IPS-NIHi7 (cell line): Measurements from ENCODE around the gene ENAM.
"Not testable (repeated sequence)": the region's sequence is repeated elsewhere in the genome, so short reads cannot be mapped to it uniquely, and the experiment has no call there.

ENCODE experiments used
- DNase-seq: peaks from one replicate; pipeline ENCODE4 v3.0.0; 2012; ENCODE audit warnings: mixed read lengths; ENCODE audit errors: extremely low spot score

The ENAM gene

DNA sequence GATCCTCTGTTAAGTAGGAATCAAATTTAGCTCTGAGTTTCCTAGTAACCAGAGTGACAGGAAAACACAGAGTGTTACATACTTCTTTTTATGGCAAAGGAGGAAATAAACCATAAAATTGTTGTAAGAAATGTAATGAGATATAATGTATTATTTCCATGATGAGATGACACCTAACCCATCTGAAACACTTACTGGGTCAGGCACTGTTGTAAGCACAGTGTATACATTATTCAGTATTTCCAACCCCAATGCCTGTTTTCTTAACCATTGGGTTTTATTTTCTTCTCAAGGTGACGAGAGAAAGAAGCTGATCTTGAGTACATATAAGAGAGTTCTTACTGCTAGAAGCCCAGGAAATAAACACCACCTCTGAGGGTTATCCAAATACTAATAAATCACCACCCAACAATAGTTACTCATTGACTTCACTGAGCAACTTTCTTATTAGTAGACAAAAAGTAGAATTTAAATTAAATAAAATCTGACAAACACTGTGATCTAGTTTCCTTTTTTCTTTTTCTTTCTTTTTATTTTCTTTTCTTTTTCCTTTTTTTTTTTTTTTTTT is 4.2 kb upstream of the ENAM start:
- no peak for DNase-seq

DNA sequence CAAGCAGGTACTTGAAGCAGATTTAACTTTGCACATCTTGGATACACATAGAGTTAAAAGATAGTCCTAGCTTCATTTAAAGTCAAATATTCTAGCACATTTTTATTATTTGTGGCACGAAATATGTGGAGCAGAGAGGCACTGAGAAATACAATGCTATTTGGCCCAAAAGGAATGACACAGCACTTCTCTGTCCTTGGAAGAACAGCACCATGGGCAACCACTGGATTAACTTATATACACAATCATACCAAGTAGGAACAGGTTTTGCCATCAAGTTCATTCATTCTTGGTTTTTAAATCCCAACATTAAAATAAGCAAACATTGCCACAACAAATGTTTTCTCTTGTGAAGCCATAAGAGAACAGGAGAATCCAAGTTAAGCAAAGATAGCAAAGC is 924 bp upstream of the ENAM start:
- no peak for DNase-seq

DNA sequence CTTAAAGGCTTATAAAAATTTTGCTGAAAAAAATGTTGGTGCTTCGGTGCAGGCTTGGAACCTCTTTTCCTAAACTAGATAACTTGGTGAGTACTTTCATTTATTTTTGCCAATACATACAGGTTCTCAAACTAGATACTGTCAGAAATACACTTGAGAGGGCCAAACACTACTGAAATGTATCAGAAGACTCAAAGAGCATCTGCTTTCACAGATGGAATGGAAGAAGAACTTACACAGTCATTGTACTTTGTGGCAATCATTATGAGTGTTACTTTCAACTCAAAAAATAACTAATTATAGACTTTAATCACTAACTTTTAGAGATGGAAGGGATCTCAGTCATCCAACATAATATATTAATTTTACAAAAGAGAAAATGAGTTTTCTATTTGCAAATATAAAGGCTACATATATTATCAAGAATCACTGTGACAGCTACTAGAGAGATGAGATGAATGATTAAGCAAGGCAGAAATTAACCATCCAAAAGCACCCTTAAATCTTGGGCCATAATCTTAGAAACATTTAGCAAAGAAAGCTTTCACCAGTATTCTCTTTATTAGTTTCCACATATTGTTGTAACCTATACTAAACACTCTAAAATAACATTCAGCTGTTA is 1.0 kb downstream of the ENAM start:
- no peak for DNase-seq

DNA sequence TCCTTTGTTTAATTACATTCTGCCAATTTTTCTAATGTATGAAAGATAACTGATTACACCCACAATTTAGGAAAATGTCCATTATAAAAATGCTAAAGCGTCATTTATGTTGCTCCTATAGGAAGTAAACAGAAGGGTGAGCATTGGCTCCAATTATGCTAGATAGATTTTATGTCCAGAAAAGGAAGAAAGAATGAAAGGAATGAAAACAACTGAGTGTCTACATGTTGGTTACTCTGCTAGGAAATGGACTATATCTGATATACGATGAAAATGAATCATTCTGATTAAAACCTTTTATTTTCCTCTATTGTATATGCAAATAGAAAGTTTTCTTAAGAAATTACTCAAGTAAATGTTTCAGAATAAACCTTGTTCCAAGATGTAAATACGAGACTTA is 1.6 kb downstream of the ENAM start:
- no peak for DNase-seq

DNA sequence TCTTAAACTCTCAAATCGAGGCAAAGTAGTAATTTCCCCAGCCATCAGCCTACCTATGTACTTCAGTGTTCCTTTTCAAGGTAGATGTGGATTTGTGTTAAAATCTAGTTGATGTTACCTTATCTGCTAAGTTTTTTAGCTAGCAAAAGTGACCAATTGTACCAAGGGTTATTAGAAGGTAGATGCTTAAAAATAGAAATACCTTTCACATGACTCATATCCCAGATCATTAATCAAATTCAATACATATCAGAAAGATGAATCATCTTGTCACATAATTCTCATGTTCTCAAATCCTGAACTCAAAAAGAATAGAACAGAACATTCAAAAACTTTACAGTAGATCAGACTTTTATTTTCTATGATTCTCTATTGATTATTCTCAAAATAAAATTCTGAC is 3.5 kb downstream of the ENAM start:
- no peak for DNase-seq

DNA sequence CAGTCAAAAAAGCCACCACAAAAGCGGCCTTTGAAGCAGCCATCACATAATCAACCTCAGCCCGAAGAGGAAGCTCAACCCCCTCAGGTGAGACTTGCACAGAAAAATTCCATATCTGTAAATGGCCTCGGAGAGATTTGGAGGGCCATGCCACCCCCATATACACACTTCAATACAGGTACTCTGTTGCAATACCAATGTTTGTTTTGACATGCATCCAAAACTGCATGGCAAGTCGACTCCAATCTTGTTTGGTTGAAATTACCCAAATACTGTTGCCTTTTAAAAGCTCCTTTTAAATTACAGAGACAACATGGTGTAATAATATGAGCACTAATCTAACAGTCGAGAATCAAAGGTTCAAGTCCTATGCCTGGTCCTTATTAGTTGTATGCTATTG is 5.9 kb downstream of the ENAM start:
- DNase-seq, result no peak

DNA sequence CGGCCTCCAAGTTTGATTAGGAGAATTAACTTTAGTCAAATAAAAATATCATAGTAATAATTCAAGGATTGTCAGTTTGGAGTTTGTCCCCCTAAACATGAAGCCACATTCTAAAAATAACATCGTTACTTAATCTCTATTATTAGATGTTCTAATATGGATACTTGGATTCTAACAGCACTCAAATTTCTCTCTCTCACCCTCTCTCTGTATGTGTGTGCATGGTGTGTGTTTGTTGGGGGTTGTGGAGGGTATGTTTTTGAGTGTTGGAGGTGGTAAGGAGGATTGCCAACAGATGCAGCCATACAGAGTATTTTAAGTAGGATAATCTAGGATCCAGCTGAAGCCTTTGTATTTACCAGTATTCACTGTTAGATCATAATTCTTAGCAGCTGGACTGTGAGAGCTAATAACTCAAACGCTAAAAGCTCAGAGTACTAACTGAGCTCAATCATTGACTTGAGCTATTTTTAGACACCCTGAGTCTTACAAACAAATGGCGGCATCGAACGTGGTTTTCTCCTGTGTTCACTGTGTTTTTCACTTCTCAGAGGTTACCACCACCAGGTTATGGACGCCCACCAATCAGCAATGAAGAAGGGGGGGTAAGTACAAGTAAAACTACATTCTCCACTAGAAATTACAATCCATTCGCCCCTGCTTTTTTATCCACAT is 8.8 kb downstream of the ENAM start:
- no peak for DNase-seq

DNA sequence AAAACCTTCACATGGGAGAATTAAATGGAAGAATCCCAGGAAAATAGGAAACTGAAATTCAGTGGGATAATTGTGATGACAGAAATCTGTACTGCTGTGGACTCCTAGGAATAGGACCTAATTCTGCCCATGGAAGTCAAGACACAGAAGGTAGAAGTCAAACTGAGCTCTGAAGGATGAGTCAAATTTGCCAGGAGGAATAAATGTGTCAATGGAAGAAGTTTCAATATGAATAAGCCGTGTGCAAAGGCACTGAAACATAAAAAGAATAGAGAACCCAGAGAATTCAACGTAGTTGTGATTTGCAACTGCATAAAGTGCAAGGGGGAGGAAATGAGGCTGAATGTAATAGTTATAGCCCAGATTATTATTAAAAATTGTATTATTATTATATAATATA is 11.6 kb downstream of the ENAM start:
- no peak for DNase-seq

DNA sequence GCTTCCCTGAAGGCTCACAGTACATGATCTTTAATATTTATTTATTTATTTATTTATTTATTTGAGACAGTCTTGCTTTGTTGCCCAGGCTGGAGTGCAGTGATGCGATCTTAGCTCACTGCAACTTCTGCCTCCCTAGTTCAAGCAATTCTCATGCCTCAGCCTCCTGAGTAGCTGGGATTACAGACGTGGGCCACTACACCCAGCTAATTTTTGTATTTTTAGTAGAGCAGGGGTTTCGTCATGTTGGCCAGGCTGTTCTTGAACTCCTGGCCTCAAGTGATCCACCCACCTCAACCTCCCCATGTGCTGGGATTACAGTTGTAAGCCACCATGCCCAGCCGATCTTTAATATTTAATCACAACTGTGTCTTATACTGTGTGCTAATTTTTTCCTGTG is 22.2 kb downstream of the ENAM start:
- not testable (repeated sequence) for DNase-seq

DNA sequence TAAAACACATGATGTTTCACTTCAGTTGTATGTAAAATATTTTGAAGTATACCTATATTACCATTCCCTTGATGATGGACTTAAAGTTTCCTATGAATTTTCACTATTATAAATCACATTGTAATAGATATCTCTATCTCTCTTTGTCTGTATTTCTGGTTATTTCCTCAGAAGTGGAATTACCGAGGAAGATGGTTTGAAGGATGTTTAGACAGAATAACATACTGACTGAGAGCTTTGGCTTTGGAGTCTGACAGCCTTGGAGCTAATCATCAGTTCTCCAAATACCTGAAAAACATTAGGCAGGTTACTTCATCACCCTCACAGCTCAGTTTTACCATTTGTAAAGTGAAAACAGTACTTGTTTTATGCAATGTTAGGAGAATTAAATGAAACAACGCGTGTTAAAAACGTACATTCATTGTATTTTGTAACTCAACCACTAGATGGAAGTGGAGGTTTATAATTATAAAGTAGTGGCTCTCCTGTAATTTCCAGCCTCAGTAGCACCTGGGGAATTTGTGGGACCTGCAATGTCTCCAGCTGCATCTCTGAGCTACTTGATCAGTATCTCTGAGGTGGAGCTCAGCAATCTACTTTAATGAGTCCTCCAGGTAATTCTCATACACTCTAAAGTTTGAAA is 23.4 kb downstream of the ENAM start:
- DNase-seq, result peak; percentile 46

DNA sequence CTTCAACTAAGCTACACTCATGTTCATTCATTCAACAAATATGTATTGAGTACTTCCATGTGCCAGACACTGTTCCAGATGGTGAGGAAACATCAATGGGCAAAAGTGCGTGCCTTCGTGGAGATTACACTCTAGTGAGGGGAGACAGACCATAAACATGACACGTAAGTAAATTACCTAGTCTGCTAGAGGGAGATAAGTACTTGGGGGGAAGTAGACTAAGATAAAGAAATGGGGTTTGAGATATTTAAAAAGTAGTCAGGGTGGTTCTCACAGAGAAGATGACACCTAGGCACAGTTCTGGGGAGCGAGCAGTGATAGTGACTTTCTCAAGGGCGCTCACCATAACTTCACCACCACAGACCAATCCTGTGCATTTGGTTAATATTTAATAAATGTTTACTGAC is 26.1 kb downstream of the ENAM start:
- no peak for DNase-seq

DNA sequence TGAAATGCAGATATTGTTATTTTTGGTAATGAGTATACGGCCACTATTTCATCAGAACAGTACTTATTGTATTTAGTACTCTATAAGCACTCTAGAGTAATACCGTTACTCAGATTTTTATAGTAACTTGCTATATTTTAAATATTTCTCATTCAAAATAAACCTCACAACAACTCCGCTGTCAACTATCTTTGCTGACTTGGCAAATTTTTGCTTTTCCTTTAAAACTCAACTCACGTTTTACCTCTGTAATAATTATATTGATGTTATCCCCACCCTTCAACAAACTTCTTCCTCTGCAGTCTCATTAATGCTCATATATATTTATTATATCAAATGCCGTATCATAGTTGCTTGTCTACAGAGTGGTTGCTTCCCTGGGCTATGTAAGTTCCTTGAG is 28.8 kb downstream of the ENAM start:
- no peak for DNase-seq

DNA sequence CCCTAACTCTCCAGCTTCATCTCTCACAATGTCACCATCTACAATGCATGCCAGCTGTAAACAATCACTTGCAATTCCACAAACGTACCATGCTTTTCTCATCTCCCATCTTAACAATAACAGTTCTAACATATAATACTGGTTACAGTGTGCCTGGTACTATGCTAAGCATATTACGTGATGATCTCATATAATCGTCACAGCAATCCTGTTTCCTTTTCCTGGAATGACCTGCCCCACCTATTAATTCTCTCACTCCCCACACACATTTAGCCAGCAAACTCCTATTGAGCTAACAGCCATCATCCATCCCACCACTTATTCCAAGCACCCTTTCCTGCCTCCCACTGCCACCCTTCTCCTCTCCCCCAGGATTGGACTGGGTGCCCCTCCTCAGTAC is 29.9 kb downstream of the ENAM start:
- no peak for DNase-seq

DNA sequence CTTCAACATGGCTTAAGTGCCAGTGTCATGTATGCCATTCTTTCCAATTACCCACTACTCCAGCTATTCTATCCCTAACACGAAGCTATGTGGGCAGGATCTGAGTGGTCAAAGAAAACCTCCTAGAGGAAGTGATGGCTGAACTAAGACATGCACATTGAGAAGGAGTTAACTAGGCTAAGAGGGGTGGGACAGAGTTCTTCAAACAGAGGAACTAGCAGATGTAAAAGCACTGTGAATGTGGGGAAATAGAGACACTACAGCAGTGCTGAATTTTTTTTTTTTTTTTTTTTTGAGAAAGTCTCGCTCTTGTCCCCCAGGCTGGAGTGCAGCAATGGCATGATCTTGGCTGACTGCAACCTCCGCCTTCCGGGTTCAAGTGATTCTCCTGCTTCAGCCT is 31.6 kb downstream of the ENAM start:
- no peak for DNase-seq

DNA sequence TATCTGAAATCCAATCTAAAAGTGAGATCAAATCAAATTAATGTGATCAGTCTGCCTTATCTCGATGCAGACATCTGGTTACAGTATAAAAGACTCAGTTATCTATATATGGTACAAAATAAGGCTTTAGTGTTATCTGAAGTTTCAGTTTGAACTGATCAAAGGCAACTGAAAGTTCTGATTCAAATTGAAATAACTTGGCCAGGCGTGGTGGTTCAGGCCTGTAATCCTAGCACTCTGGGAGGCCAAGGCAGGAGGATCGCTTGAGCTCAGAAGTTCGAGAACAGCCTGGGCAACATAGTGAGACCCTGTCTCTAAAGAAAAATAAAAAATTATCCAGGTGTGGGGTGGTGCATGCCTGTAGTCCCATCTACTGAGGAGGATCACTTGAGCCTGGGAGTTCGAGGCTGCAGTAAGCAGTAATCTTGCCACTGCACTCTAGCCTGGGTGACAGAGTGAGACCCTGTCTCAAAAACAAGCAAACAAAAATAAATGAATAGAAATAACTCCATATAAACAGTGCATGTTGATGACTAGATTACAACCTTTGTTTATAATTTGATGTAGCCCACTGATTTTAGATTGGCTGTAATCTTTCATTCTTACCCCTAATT is 32.9 kb downstream of the ENAM start:
- DNase-seq, result not testable (repeated sequence)

DNA sequence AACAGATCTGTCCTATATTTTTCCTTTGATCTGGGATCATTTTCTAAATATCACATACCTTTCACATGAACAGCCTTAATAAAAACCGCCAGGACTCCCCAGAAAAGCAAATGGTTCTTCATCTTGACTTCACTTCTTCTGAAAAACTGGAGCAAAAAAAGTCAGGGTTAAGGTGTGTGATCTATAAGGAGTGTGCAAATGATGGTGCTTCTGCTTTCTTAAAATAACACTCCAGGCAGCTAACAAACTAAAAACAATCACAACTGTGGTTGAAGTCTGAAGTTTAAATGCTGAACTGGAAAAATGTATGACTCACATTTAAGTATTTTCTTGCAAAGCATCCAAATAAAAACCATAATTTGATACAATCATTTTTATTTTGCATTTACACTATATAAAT is 37.8 kb downstream of the ENAM start, which contains the start of gene JCHAIN:
JCHAIN (minus strand) TSS at position 140 of the 400 bp plus-strand sequence; CDS start at position 122, 18 bp downstream.
- no peak for DNase-seq

DNA sequence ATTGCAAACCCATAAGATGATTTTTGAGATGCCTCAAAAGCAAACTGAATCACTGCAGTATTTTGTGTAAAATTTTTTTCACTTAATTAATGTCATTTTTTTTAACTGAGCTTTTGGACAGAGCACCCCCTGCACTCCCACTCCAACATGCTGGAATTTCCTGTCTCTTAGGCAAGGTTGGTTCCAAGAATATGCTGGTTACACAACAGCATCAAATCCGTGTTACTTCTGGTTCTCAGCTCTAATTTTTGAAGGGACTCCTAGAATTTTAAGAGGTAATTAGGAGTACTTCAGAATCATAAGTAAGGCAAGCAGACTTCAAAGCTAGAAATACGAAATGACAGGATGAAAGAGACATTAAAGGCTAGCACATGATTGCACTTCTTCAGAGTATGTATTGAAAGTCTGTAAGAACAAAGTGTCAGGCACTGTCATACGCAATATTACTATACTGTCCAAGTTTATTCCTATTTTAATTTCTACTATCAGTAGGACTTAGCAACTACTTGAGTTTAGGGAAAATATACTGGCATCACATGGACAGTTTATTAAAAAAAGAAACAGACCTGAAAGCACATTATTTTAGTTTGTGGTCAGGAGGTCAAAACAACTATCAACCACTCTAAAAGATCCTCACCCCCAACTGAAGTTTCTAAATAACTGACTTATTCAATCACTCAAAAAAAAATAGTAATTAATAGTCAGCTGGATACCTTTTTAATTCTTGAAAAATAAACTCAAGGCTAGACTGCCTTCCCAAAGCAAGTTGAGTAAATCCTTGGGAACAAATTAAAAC is 39.4 kb downstream of the ENAM start:
- DNase-seq, result no peak

DNA sequence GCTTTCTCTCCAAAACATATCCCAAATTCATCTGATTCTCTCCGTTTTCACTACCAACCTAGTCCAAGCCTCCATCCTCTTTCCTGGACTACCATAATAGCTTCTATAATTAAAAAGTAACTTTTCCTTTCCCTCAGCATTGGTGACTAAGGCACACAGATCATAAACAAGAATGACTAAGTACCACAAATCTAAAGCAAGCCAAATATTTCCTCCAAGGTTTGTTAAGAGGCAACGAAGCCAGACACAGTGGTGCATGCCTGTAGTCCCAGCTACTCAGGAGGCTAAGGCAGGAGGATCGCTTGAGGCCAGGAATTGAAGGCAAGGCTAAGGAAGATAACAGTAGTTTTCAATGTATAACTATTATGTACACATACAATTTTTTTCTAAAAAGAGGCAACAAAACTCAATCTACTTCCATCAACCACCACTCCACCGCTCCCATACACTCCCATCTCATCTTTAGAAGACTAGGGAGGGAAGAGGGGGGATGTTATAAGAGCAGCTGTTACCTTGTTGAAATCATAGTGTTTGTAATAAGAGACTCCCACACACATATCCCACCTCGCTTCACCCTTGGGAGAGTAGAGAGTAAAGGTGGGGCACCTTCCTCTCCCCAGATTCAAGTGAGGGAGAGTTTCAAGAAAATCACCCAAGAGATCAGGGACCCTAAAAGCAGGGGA is 41.9 kb downstream of the ENAM start:
- no peak for DNase-seq

DNA sequence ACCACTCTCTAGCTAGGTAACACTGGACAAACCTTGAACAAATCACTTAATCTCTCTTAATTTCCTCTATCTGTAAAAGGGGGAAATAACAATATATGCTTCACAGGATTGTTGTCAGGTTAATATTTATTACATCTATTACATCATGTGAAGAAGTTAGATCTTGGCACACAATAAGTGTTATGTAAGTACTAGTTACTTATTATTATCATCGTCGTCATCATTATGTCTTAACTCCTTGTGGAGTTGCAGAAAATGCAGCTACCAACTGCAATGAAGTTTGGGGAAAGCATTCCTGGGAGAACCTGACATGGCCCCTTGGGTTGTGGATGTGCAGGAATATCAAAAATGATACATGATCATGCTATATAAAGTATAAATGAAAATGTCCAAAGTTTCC is 42.5 kb downstream of the ENAM start:
- DNase-seq, result no peak

DNA sequence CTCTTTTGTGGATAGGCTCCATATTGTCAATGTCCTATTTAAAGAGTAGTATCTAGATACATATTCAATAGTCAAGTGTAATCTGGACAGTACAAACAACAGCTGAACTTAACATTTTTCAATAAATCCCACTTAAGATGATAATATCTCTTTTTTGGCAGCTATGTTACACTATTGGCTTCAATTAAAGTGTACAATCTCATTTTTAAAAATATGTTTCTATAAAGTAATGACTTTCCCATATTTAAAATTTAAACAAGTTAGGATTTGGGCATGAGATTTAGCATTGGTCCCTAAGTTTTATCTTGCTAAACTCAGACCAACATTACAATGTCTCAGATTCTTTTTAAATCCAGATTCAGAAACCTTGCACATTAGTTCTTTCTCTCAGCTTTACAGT is 45.6 kb downstream of the ENAM start:
- DNase-seq, result no peak

DNA sequence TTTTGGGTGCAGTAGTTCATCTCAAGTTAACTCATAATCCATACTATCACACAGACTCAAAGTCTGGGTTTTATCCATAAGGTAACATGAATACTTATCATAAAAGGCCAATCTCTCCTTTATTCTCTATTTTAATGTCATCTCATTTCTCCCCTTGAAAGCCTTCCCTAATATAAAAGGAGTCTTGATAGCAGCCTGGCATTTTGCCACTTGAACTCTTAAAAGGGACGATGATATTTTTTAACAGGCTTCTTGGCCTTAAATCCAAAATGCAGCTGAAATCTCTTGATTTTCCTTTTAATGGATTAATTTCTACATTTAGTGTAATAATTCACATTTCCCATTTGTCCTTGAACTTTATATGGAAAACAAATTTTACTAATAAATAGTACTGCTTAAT is 46.2 kb downstream of the ENAM start:
- no peak for DNase-seq
